GM12878 (cell line): Measurements from ENCODE around the gene PCDHGA1.

Experiments used
- EP300 ChIP-seq, 2 experiments: fragments of 150-350 bp in 1 of 2; IDR thresholded peaks; 2 replicates each; pipeline ENCODE4 v1.6.1; 2011 to 2012; ENCODE audit warnings: low read depth in 2 of 2, low read length in 2 of 2, borderline replicate concordance in 1 of 2, improper control_type of control experiment in 1 of 2, inconsistent platforms in 1 of 2; ENCODE audit not compliant: control insufficient read depth in 1 of 2
- POLR2AphosphoS5 ChIP-seq: IDR thresholded peaks from 2 replicates; pipeline ENCODE4 v1.6.1; 2011; ENCODE audit warnings: mild to moderate bottlenecking, low read length, inconsistent platforms
- TAF1 ChIP-seq: IDR thresholded peaks from 2 replicates; pipeline ENCODE4 v1.6.1; 2011; ENCODE audit warnings: mild to moderate bottlenecking, low read depth, low read length, borderline replicate concordance
- TF ChIP-seq, protein P1 (sequence below), 3 experiments: IDR thresholded peaks in 2 of 3; conservative IDR thresholded peaks in 1 of 3; 2 replicates each; pipeline ENCODE4 v1.5.1; 2011; ENCODE audit warnings: low read depth in 3 of 3, low read length in 3 of 3, mild to moderate bottlenecking in 3 of 3, control low read depth in 2 of 3, moderate library complexity in 2 of 3, inconsistent platforms in 1 of 3, mixed read lengths in 1 of 3; ENCODE audit not compliant: control insufficient read depth in 2 of 3, insufficient read depth in 1 of 3; ENCODE audit errors: extremely low read depth in 1 of 3

DNA sequence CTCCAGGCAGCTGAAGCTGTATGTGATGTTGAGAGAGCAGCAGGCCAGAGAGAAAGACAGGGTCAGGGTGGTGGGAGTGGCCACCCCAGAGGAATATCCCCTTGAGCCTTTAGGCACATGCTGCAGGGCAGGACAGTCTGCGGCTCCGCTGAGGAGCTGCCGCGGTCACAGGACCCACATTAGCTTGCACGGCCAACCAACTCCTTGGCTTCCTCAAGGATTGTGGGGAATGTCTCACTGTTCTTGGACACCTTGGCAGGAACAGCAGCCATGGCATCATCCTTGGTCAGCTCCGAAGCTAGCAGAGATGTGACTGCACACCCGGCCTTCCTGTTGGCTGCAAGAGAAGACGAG is 186.3 kb downstream of the PCDHGA1 start:
- TF ChIP-seq, protein P1, sequence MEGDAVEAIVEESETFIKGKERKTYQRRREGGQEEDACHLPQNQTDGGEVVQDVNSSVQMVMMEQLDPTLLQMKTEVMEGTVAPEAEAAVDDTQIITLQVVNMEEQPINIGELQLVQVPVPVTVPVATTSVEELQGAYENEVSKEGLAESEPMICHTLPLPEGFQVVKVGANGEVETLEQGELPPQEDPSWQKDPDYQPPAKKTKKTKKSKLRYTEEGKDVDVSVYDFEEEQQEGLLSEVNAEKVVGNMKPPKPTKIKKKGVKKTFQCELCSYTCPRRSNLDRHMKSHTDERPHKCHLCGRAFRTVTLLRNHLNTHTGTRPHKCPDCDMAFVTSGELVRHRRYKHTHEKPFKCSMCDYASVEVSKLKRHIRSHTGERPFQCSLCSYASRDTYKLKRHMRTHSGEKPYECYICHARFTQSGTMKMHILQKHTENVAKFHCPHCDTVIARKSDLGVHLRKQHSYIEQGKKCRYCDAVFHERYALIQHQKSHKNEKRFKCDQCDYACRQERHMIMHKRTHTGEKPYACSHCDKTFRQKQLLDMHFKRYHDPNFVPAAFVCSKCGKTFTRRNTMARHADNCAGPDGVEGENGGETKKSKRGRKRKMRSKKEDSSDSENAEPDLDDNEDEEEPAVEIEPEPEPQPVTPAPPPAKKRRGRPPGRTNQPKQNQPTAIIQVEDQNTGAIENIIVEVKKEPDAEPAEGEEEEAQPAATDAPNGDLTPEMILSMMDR (IDR thresholded peaks at IDR 0.05 in 2 of 3, conservative IDR thresholded peaks at IDR 0.05 in 1 of 3; ENCODE audit: control insufficient read depth in 2 of 3, extremely low read depth in 1 of 3, insufficient read depth in 1 of 3, low read depth in 3 of 3, low read length in 3 of 3): no peak
- TF ChIP-seq EP300 (IDR thresholded peaks at IDR 0.05; ENCODE audit: borderline replicate concordance in 1 of 2, control insufficient read depth in 1 of 2, low read depth in 2 of 2, low read length in 2 of 2) (no peak), POLR2AphosphoS5 (no peak), TAF1 (no peak)
